GM12892 (cell line): ENCODE data around the gene GRWD1.

Experiments used
- DNase-seq: peaks from one replicate; pipeline ENCODE4 v3.0.0; 2011; ENCODE audit not compliant: insufficient read length
- FAIRE-seq: peaks from 2 replicates; lab custom pipeline; 2011; peaks lifted over from hg19 to GRCh38; lab: Jason Lieb, UNC
- POLR2A ChIP-seq: IDR thresholded peaks from 2 replicates; pipeline ENCODE4 v1.6.1; 2011; ENCODE audit warnings: low read depth, low read length, control low read depth
- POLR2AphosphoS5 ChIP-seq: IDR thresholded peaks from 2 replicates; pipeline ENCODE4 v1.6.1; 2011; ENCODE audit warnings: low read depth, low read length, control low read depth
- TAF1 ChIP-seq: IDR thresholded peaks from 2 replicates; pipeline ENCODE4 v1.6.1; 2011; ENCODE audit warnings: low read depth, mild to moderate bottlenecking, control low read depth, low read length, borderline replicate concordance

The GRWD1 gene

GRCh38 chr19:48451624-48452023 is 5.8 kb downstream of the GRWD1 start:
- TF ChIP-seq POLR2A (no peak), TAF1 (no peak), POLR2AphosphoS5 (no peak)
- DNase-seq, result no peak
- FAIRE-seq, result no peak

GRCh38 chr19:48452289-48453190 is 6.8 kb downstream of the GRWD1 start:
- FAIRE-seq, result no peak
- DNase-seq, result no peak
- no peak for TF ChIP-seq TAF1

GRCh38 chr19:48454150-48454730 is 8.5 kb downstream of the GRWD1 start:
- no peak for FAIRE-seq
- no peak for DNase-seq

GRCh38 chr19:48455171-48455907 is 9.6 kb downstream of the GRWD1 start, which contains the start of gene KCNJ14:
TSS of gene KCNJ14 (plus strand) at chr19:48455574. CDS start at chr19:48461725, 6,151 bp downstream.
- no peak for TF ChIP-seq POLR2AphosphoS5
- TF ChIP-seq TAF1, result no peak
- TF ChIP-seq POLR2A, result no peak
- DNase-seq (no peak), FAIRE-seq (no peak)

More at GRCh38 chr19:48454150-48454730, 8.5 kb downstream of the GRWD1 start:
- no peak for TF ChIP-seq POLR2AphosphoS5
- 0 out of 2 replicates have a peak, but pooled peaks have one; percentile 3 for TF ChIP-seq POLR2A

- no peak for FAIRE-seq
- no peak for TF ChIP-seq TAF1
- TF ChIP-seq POLR2AphosphoS5, result peak; percentile 60
Observed at GRCh38 chr19:48455908-48456562, 10.3 kb downstream of the GRWD1 start.

GRCh38 chr19:48456864-48457263 is 11.1 kb downstream of the GRWD1 start:
- TF ChIP-seq TAF1 (no peak), POLR2AphosphoS5 (no peak), POLR2A (no peak)
- DNase-seq (no peak), FAIRE-seq (no peak)

More at GRCh38 chr19:48455908-48456562, 10.3 kb downstream of the GRWD1 start:
- DNase-seq, result no peak

GRCh38 chr19:48458016-48458415 is 12.2 kb downstream of the GRWD1 start:
- no peak for TF ChIP-seq TAF1
- no peak for TF ChIP-seq POLR2A
- no peak for TF ChIP-seq POLR2AphosphoS5
- DNase-seq, result no peak
- no peak for FAIRE-seq

- DNase-seq (no peak), FAIRE-seq (no peak)
- TF ChIP-seq POLR2AphosphoS5 (no peak), TAF1 (no peak), POLR2A (no peak)
Observed at GRCh38 chr19:48461651-48461981, 15.8 kb downstream of the GRWD1 start.

GRCh38 chr19:48461982-48462655 is 16.3 kb downstream of the GRWD1 start:
- no peak for DNase-seq
- FAIRE-seq, result no peak
- TF ChIP-seq TAF1 (no peak), POLR2A (no peak), POLR2AphosphoS5 (no peak; the same call in 1 of the 2 replicates)

GRCh38 chr19:48465215-48465614 is 19.4 kb downstream of the GRWD1 start:
- no peak for FAIRE-seq
- TF ChIP-seq TAF1, result no peak
- no peak for TF ChIP-seq POLR2A
- no peak for TF ChIP-seq POLR2AphosphoS5
- DNase-seq, result no peak
